ENCODE data around the gene SIX2. TPM values are rescaled to one million over a fixed set of nuclear protein-coding genes. Genes with fewer than 3 reads are reported as not detected.

SIX2 gene
- total RNA-seq, 4 donors from 2014 or later, result 28.9 to 65.5 (median 50.5) TPM

- Histone ChIP-seq H3K9me3 (no peaks in the 10 kb centered on the region), H3K4me3 (no peak overlapping the region), H3K27me3 (peaks cover 0 to 20% (median 0%) of the 10 kb centered on the region in 3 donors), H3K4me1 (no peaks in the 10 kb centered on the region), H3K27ac (no peak overlapping the region), H3K36me3 (no peaks in the 10 kb centered on the region)
- intact Hi-C loops (cut with DNase I; ENCODE audit: low total_unique reads) (no loop called here), in situ Hi-C loops (cut with MboI; ENCODE audit: low sequenced_read_pairs in 4 of 4) (loop anchor here in 2 of 4 donors (25.0 kb wide), 1 partner anchor 163 kb away; no protein-coding TSS in a partner anchor)
- DNase-seq (no peak), ATAC-seq (no peak)
- TF ChIP-seq POLR2A (IDR thresholded peaks at IDR 0.05) (no peak), CTCF (IDR thresholded peaks at IDR 0.05 in 4 of 5, conservative IDR thresholded peaks at IDR 0.05 in 1 of 5) (no peak)
These were observed 9.7 kb downstream of the SIX2 start for GRCh38 chr2:44999540-44999939.

- Histone ChIP-seq H3K9me3 (no peaks in the 10 kb centered on the region), H3K4me1 (no peaks in the 10 kb centered on the region), H3K4me3 (no peak overlapping the region), H3K36me3 (no peaks in the 10 kb centered on the region), H3K27ac (no peak overlapping the region), H3K27me3 (peaks cover 0 to 18% (median 0%) of the 10 kb centered on the region in 3 donors)
- in situ Hi-C loops (cut with MboI; ENCODE audit: low sequenced_read_pairs in 4 of 4), result loop anchor here in 2 of 4 donors (25.0 kb wide), 1 partner anchor 164 kb away; no protein-coding TSS in a partner anchor
- ATAC-seq (no peak), DNase-seq (no peak)
- TF ChIP-seq CTCF (IDR thresholded peaks at IDR 0.05 in 4 of 5, conservative IDR thresholded peaks at IDR 0.05 in 1 of 5) (no peak), POLR2A (IDR thresholded peaks at IDR 0.05) (no peak)
- intact Hi-C loops (cut with DNase I; ENCODE audit: low total_unique reads), result no loop called here
These were observed 11.3 kb downstream of the SIX2 start for GRCh38 chr2:44997963-44998362.

- no peaks in the 10 kb centered on the region for H3K4me1 ChIP-seq
- peaks cover 0 to 11% (median 0%) of the 10 kb centered on the region in 3 donors for H3K27me3 ChIP-seq
- no peaks in the 10 kb centered on the region for H3K9me3 ChIP-seq
- in situ Hi-C loops (cut with MboI; ENCODE audit: low sequenced_read_pairs in 4 of 4), result loop anchor here in 2 of 4 donors (25.0 kb wide), 1 partner anchor 166 kb away; no protein-coding TSS in a partner anchor
- no peaks in the 10 kb centered on the region for H3K36me3 ChIP-seq
- TF ChIP-seq POLR2A (IDR thresholded peaks at IDR 0.05), result no peak
- no peak for TF ChIP-seq CTCF (IDR thresholded peaks at IDR 0.05 in 4 of 5, conservative IDR thresholded peaks at IDR 0.05 in 1 of 5)
- ATAC-seq, result no peak
- H3K27ac ChIP-seq, result no peak overlapping the region
- H3K4me3 ChIP-seq, result no peak overlapping the region
- no peak for DNase-seq
- intact Hi-C loops (cut with DNase I; ENCODE audit: low total_unique reads), result no loop called here
These were observed 12.9 kb downstream of the SIX2 start for GRCh38 chr2:44996356-44996755.

- ATAC-seq, result no peak
- H3K4me1 ChIP-seq, result no peaks in the 10 kb centered on the region
- no peak for DNase-seq
- TF ChIP-seq CTCF (IDR thresholded peaks at IDR 0.05 in 4 of 5, conservative IDR thresholded peaks at IDR 0.05 in 1 of 5), result no peak
- no peak for TF ChIP-seq POLR2A (IDR thresholded peaks at IDR 0.05)
- H3K4me3 ChIP-seq, result no peak overlapping the region
- H3K9me3 ChIP-seq, result no peaks in the 10 kb centered on the region
- no peaks in the 10 kb centered on the region for H3K36me3 ChIP-seq
- no peak overlapping the region for H3K27ac ChIP-seq
- in situ Hi-C loops (cut with MboI; ENCODE audit: low sequenced_read_pairs in 4 of 4), result loop anchor here in 2 of 4 donors (25.0 kb wide), 1 partner anchor 168 kb away; no protein-coding TSS in a partner anchor
- intact Hi-C loops (cut with DNase I; ENCODE audit: low total_unique reads), result no loop called here
- H3K27me3 ChIP-seq, result peaks cover 0 to 8% (median 0%) of the 10 kb centered on the region in 3 donors
These were observed 14.9 kb downstream of the SIX2 start for GRCh38 chr2:44994377-44994776.

- H3K27me3 ChIP-seq, result peaks cover 0 to 2% (median 0%) of the 10 kb centered on the region in 3 donors
These were observed 20.1 kb downstream of the SIX2 start for GRCh38 chr2:44989176-44989575.

More at GRCh38 chr2:44989176-44989575, 20.1 kb downstream of the SIX2 start:
- TF ChIP-seq CTCF (IDR thresholded peaks at IDR 0.05 in 4 of 5, conservative IDR thresholded peaks at IDR 0.05 in 1 of 5) (no peak), POLR2A (IDR thresholded peaks at IDR 0.05) (no peak)
- intact Hi-C loops (cut with DNase I; ENCODE audit: low total_unique reads) (no loop called here), in situ Hi-C loops (cut with MboI; ENCODE audit: low sequenced_read_pairs in 4 of 4) (loop anchor here in 2 of 4 donors (25.0 kb wide), 1 partner anchor 173 kb away; no protein-coding TSS in a partner anchor)
- no peaks in the 10 kb centered on the region for H3K36me3 ChIP-seq
- no peak overlapping the region for H3K27ac ChIP-seq
- H3K4me1 ChIP-seq, result no peaks in the 10 kb centered on the region
- H3K9me3 ChIP-seq, result no peaks in the 10 kb centered on the region
- DNase-seq, result no peak
- no peak overlapping the region for H3K4me3 ChIP-seq
- ATAC-seq, result no peak
